K562 (cell line): ENCODE measurements around the gene KIF5A. TPM values are rescaled to one million over a fixed set of nuclear protein-coding genes. Genes with fewer than 3 reads are reported as not detected.

ENCODE experiments used
- CEBPG ChIP-seq, 3 experiments: fragments of 200-800 bp in 1 of 3; sonication (Bioruptor generic) in 1 of 3; sonication (generic) in 1 of 3; formaldehyde crosslinking in 1 of 3; IDR thresholded peaks in 2 of 3; conservative IDR thresholded peaks in 1 of 3; 2 replicates each; pipeline versions ENCODE4 v1.6.1 to v1.8.0; 2016 to 2022; ENCODE audit warnings: missing compliant biosample characterization in 2 of 3, missing genetic modification characterization in 2 of 3, mild to moderate bottlenecking in 1 of 3, missing genetic modification reagents in 1 of 3
- ELK3 ChIP-seq: fragments of 450-650 bp; formaldehyde crosslinking; IDR thresholded peaks from 2 replicates; pipeline ENCODE4 v1.4.0; 2020; ENCODE audit warnings: mild to moderate bottlenecking
- FOSL1 ChIP-seq: fragments of 200-800 bp; sonication (Bioruptor generic); conservative IDR thresholded peaks from 2 replicates; pipeline ENCODE4 v1.6.1; 2016; ENCODE audit warnings: missing genetic modification characterization, missing compliant biosample characterization
- FOXJ3 ChIP-seq: sonication (generic); formaldehyde crosslinking; IDR thresholded peaks from 2 replicates; pipeline ENCODE4 v1.4.0; 2020; ENCODE audit warnings: mild to moderate bottlenecking, missing genetic modification reagents
- MCM5 ChIP-seq: fragments of 450-650 bp; IDR thresholded peaks from 2 replicates; pipeline ENCODE4 v1.6.1; 2016; ENCODE audit warnings: low read depth
- MEIS2 ChIP-seq: fragments of 450-650 bp; IDR thresholded peaks from 2 replicates; pipeline ENCODE4 v1.6.1; 2014; ENCODE audit warnings: mild to moderate bottlenecking; ENCODE audit not compliant: partially characterized antibody
- MXD1 ChIP-seq: fragments of 250-450 bp; sonication (Bioruptor Pico); IDR thresholded peaks from 2 replicates; pipeline ENCODE4 v1.8.0; 2021; ENCODE audit warnings: borderline replicate concordance, mild to moderate bottlenecking, moderate library complexity; ENCODE audit not compliant: poor library complexity, severe bottlenecking
- NUFIP1 ChIP-seq: fragments of 450-650 bp; IDR thresholded peaks from 2 replicates; pipeline ENCODE4 v1.6.1; 2018; ENCODE audit not compliant: partially characterized antibody
- RB1 ChIP-seq: fragments of 450-650 bp; IDR thresholded peaks from 2 replicates; pipeline ENCODE4 v1.6.1; 2017; ENCODE audit warnings: low read depth, mild to moderate bottlenecking
- SNIP1 ChIP-seq: fragments of 450-650 bp; IDR thresholded peaks from 2 replicates; pipeline ENCODE4 v1.7.1; 2017; ENCODE audit warnings: low read depth, mild to moderate bottlenecking
- STAG1 ChIP-seq: sonication (generic); formaldehyde crosslinking; IDR thresholded peaks from 2 replicates; pipeline ENCODE4 v1.5.0; 2020; ENCODE audit warnings: missing genetic modification reagents, borderline replicate concordance
- STAT5A ChIP-seq: IDR thresholded peaks from 2 replicates; pipeline ENCODE4 v1.6.1; 2012; ENCODE audit warnings: low read length, inconsistent platforms, borderline replicate concordance
- ZBTB33 ChIP-seq: sonication (generic); formaldehyde crosslinking; IDR thresholded peaks from 2 replicates; pipeline ENCODE4 v1.8.1; 2023; ENCODE audit warnings: mild to moderate bottlenecking, missing genetic modification reagents
- ZFPM2 ChIP-seq: fragments of 250-450 bp; sonication (Bioruptor Pico); IDR thresholded peaks from 2 replicates; pipeline ENCODE4 v1.5.1; 2022; ENCODE audit warnings: mild to moderate bottlenecking
- ZHX1 ChIP-seq: fragments of 150-350 bp; conservative IDR thresholded peaks from 2 replicates; pipeline ENCODE4 v1.6.1; 2014; ENCODE audit warnings: low read length
- ZNF23 ChIP-seq: fragments of 250-450 bp; sonication (Bioruptor Pico); IDR thresholded peaks from 2 replicates; pipeline ENCODE4 v1.4.0; 2020; ENCODE audit warnings: mild to moderate bottlenecking
- ZNF253 ChIP-seq: fragments of 250-450 bp; sonication (Bioruptor Pico); conservative IDR thresholded peaks from 2 replicates; pipeline ENCODE4 v1.6.1; 2021; ENCODE audit warnings: mild to moderate bottlenecking
- ZNF282 ChIP-seq: sonication (generic); formaldehyde crosslinking; IDR thresholded peaks from 2 replicates; pipeline ENCODE4 v1.8.1; 2023; ENCODE audit warnings: missing genetic modification reagents
- ZNF431 ChIP-seq: sonication (generic); formaldehyde crosslinking; IDR thresholded peaks from 2 replicates; pipeline ENCODE4 v1.8.0; 2022; ENCODE audit warnings: mild to moderate bottlenecking, missing genetic modification reagents
- ZNF695 ChIP-seq: fragments of 450-650 bp; formaldehyde crosslinking; IDR thresholded peaks from 2 replicates; pipeline ENCODE4 v1.4.0; 2020; ENCODE audit warnings: mild to moderate bottlenecking, moderate library complexity
- ZNF717 ChIP-seq: fragments of 250-450 bp; sonication (Bioruptor Pico); IDR thresholded peaks from 2 replicates; pipeline ENCODE4 v1.5.0; 2021
- ZSCAN32 ChIP-seq: fragments of 450-650 bp; formaldehyde crosslinking; IDR thresholded peaks from 2 replicates; pipeline ENCODE4 v1.4.0; 2020; ENCODE audit warnings: mild to moderate bottlenecking, moderate library complexity
- polyA plus RNA-seq, 8 experiments: library from polyadenylated mRNA; depleted of rRNA in 4 of 8; stranded (reverse) in 5 of 8; unstranded in 3 of 8; fragments of >200 nt; fragmentation: Nextera tagmentation in 2 of 8; fragmentation: Illumina TruSeq in 1 of 8; extraction: Ambion mirVana in 2 of 8; extraction: Trizol in 1 of 8; gene quantifications; 2 replicates each; pipeline versions ENCODE4 v1.2.1 to v1.2.3, GENCODE V29; 2011 to 2014; ENCODE audit warnings: inconsistent platforms in 1 of 8, missing spikeins in 1 of 8
- total RNA-seq, 7 experiments: library from RNA; depleted of rRNA in 6 of 7; stranded (reverse); fragments of >200 nt in 6 of 7; fragmentation: Illumina TruSeq in 2 of 7; extraction: Trizol in 2 of 7; gene quantifications; 2 replicates each; pipeline versions ENCODE4 v1.2.1 to v1.2.3, GENCODE V29; 2011 to 2021; ENCODE audit warnings: low replicate concordance in 1 of 7

Gene KIF5A
- total and polyA plus RNA-seq, 9 of the 15 experiments (the other 6 are each of a cell fraction or from before 2014, with no cell fraction given): 3.4 to 17.7 (median 8.0) TPM

GRCh38 chr12:57520053-57520818, 29.6 kb upstream of the KIF5A start, which contains the start of gene DDIT3 (continued):
- no peak for TF ChIP-seq MXD1
- no peak for TF ChIP-seq ZSCAN32 (CRISPR knock-in tag)
- TF ChIP-seq ELK3 (CRISPR knock-in tag): no peak
- TF ChIP-seq STAG1 (CRISPR knock-in tag): peak; percentile 59
- TF ChIP-seq ZNF717 (CRISPR knock-in tag): peak; percentile 84; the same call in 1 of the 2 replicates
- TF ChIP-seq SNIP1: no peak
- peak; percentile 63; the same call in 1 of the 2 replicates for TF ChIP-seq RB1
- no peak for TF ChIP-seq ZNF431 (CRISPR knock-in tag)
- TF ChIP-seq FOXJ3 (CRISPR knock-in tag): no peak
- TF ChIP-seq ZNF23 (CRISPR knock-in tag): no peak
- TF ChIP-seq ZBTB33 (CRISPR knock-in tag): no peak
- no peak for TF ChIP-seq ZNF253 (CRISPR knock-in tag)
- no peak for TF ChIP-seq ZFPM2 (CRISPR knock-in tag)
- TF ChIP-seq ZNF282 (CRISPR knock-in tag): no peak
- peak; percentile 31 for TF ChIP-seq MEIS2
- peak; percentile 100 for TF ChIP-seq FOSL1 (tag)
- TF ChIP-seq CEBPG (CRISPR knock-in tag; IDR thresholded peaks at IDR 0.05): no peak
- peak in 1 of 2 experiments; percentile 100; a peak in 2 of 4 replicates for TF ChIP-seq CEBPG (tag; conservative IDR thresholded peaks at IDR 0.05 in 1 of 2, IDR thresholded peaks at IDR 0.05 in 1 of 2)
- TF ChIP-seq ZNF695 (CRISPR knock-in tag): no peak
- TF ChIP-seq STAT5A: no peak
- no peak for TF ChIP-seq NUFIP1
- TF ChIP-seq MCM5: no peak
- no peak for TF ChIP-seq ZHX1
